H9 (cell line): ENCODE results near the gene GPR137. TPM values are rescaled to one million over a fixed set of nuclear protein-coding genes. Genes with fewer than 3 reads are reported as not detected.
A peak's percentile ranks its signal among the peaks of the same experiment; 100 is the strongest.

ENCODE experiments used
- DNase-seq: peaks from one replicate; pipeline ENCODE4 v3.0.0-alpha.2; 2017
- H2AFZ ChIP-seq: one replicate; pipeline ENCODE4 v1.6.1; 2013; ENCODE audit warnings: mild to moderate bottlenecking, low read length, control low read depth, moderate library complexity
- H2AK5ac ChIP-seq: 2 replicates; pipeline ENCODE4 v1.6.1; 2013; ENCODE audit warnings: low read length, control low read depth, mixed read lengths; ENCODE audit not compliant: insufficient read length
- H2BK120ac ChIP-seq: one replicate; pipeline ENCODE4 v1.6.1; 2013; ENCODE audit warnings: low read depth, mild to moderate bottlenecking, low read length, control low read depth, inconsistent platforms; ENCODE audit not compliant: poor library complexity, severe bottlenecking
- H2BK12ac ChIP-seq: 2 replicates; pipeline ENCODE4 v1.6.1; 2013; ENCODE audit warnings: low read length, control low read depth, mixed read lengths, low read depth; ENCODE audit not compliant: insufficient read length
- H2BK15ac ChIP-seq: 2 replicates; pipeline ENCODE4 v1.6.1; 2013; ENCODE audit warnings: low read depth, low read length, control low read depth
- H2BK20ac ChIP-seq: one replicate; pipeline ENCODE4 v1.6.1; 2013; ENCODE audit warnings: low read depth, mild to moderate bottlenecking, low read length, control low read depth, inconsistent platforms; ENCODE audit not compliant: poor library complexity, severe bottlenecking
- H2BK5ac ChIP-seq: 2 replicates; pipeline ENCODE4 v1.6.1; 2013; ENCODE audit warnings: low read length, control low read depth, mixed read lengths; ENCODE audit not compliant: insufficient read length
- H3K14ac ChIP-seq: 2 replicates; pipeline ENCODE4 v1.6.1; 2013; ENCODE audit warnings: low read length, control low read depth; ENCODE audit not compliant: insufficient read depth
- H3K18ac ChIP-seq: 2 replicates; pipeline ENCODE4 v1.6.1; 2013; ENCODE audit warnings: low read depth, mild to moderate bottlenecking, mixed read lengths, low read length, control low read depth; ENCODE audit not compliant: insufficient read length
- H3K23ac ChIP-seq: 2 replicates; pipeline ENCODE4 v1.6.1; 2013; ENCODE audit warnings: low read length, control low read depth, mixed read lengths, low read depth; ENCODE audit not compliant: insufficient read length
- H3K23me2 ChIP-seq: 2 replicates; pipeline ENCODE4 v1.6.1; 2013; ENCODE audit warnings: low read depth, mild to moderate bottlenecking, mixed read lengths, low read length, control low read depth; ENCODE audit not compliant: insufficient read length, poor library complexity, severe bottlenecking
- H3K27ac ChIP-seq: 2 replicates; pipeline ENCODE4 v1.5.1; 2013; ENCODE audit warnings: low read length, control low read depth, mixed read lengths, low read depth; ENCODE audit not compliant: insufficient read length
- H3K27me3 ChIP-seq: 2 replicates; pipeline ENCODE4 v1.6.1; 2013; ENCODE audit warnings: low read length, control low read depth, inconsistent platforms; ENCODE audit not compliant: insufficient read depth
- H3K4ac ChIP-seq: 2 replicates; pipeline ENCODE4 v1.6.1; 2013; ENCODE audit warnings: low read depth, mild to moderate bottlenecking, control low read depth, inconsistent platforms, low read length, moderate library complexity
- H3K4me1 ChIP-seq: 2 replicates; pipeline ENCODE4 v1.6.1; 2013; ENCODE audit warnings: low read length, control low read depth, inconsistent platforms; ENCODE audit not compliant: insufficient read depth
- H3K4me2 ChIP-seq: 2 replicates; pipeline ENCODE4 v1.6.1; 2013; ENCODE audit warnings: low read length, control low read depth, mixed read lengths; ENCODE audit not compliant: insufficient read length, insufficient read depth
- H3K56ac ChIP-seq: 2 replicates; pipeline ENCODE4 v1.6.1; 2013; ENCODE audit warnings: low read depth, mild to moderate bottlenecking, mixed read lengths, low read length, control low read depth; ENCODE audit not compliant: insufficient read length
- H3K79me1 ChIP-seq: 2 replicates; pipeline ENCODE4 v1.6.1; 2013; ENCODE audit warnings: low read depth, mild to moderate bottlenecking, moderate library complexity, low read length, control low read depth, inconsistent platforms; ENCODE audit not compliant: insufficient read depth, poor library complexity, severe bottlenecking
- H3K79me2 ChIP-seq: 2 replicates; pipeline ENCODE4 v1.6.1; 2013; ENCODE audit warnings: low read length, control low read depth, inconsistent platforms; ENCODE audit not compliant: insufficient read depth
- H3K9ac ChIP-seq: 2 replicates; pipeline ENCODE4 v1.6.1; 2013; ENCODE audit warnings: low read length, control low read depth, mixed read lengths; ENCODE audit not compliant: insufficient read length; ENCODE audit errors: extremely low read depth
- H3K9me3 ChIP-seq: one replicate; pipeline ENCODE4 v1.6.1; 2013; ENCODE audit warnings: low read depth, low read length, inconsistent platforms; ENCODE audit not compliant: control insufficient read depth
- H3T11ph ChIP-seq: one replicate; pipeline ENCODE4 v1.6.1; 2013; ENCODE audit warnings: mild to moderate bottlenecking, low read length, control low read depth, inconsistent platforms
- H4K20me1 ChIP-seq: one replicate; pipeline ENCODE4 v1.6.1; 2013; ENCODE audit not compliant: control insufficient read depth, insufficient read length, insufficient read depth
- H4K5ac ChIP-seq: 2 replicates; pipeline ENCODE4 v1.6.1; 2013; ENCODE audit warnings: low read depth, mild to moderate bottlenecking, mixed read lengths, low read length, control low read depth; ENCODE audit not compliant: insufficient read length
- H4K8ac ChIP-seq: replicated peaks from 2 replicates; pipeline ENCODE4 v1.6.1; 2013; ENCODE audit warnings: low read length, control low read depth, mixed read lengths, low read depth; ENCODE audit not compliant: insufficient read length
- H4K91ac ChIP-seq: 2 replicates; pipeline ENCODE4 v1.6.1; 2013; ENCODE audit warnings: low read depth, mild to moderate bottlenecking, moderate library complexity, mixed read lengths, low read length, control low read depth; ENCODE audit not compliant: insufficient read length
- H3K27ac Mint-ChIP-seq, 3 experiments: 2 replicates in 2 of 3; 3 replicates in 1 of 3; pipeline ENCODE4 v1.8.0; 2020 to 2021; ENCODE audit warnings: mixed read lengths in 3 of 3, mild to moderate bottlenecking in 1 of 3, moderate library complexity in 1 of 3
- H3K27me3 Mint-ChIP-seq: 2 replicates; pipeline ENCODE4 v1.8.0; 2021; ENCODE audit warnings: low read depth, mild to moderate bottlenecking, moderate library complexity, mixed read lengths
- H3K36me3 Mint-ChIP-seq, 3 experiments: 2 replicates in 2 of 3; 3 replicates in 1 of 3; pipeline ENCODE4 v1.8.0; 2020 to 2021; ENCODE audit warnings: low read depth in 3 of 3, mixed read lengths in 3 of 3; ENCODE audit not compliant: insufficient read depth in 1 of 3
- H3K4me1 Mint-ChIP-seq, 2 experiments: 2 replicates each; pipeline ENCODE4 v1.8.0; 2020; ENCODE audit warnings: mixed read lengths in 2 of 2
- H3K4me3 Mint-ChIP-seq, 2 experiments: 2 replicates in 1 of 2; 3 replicates in 1 of 2; pipeline ENCODE4 v1.8.0; 2020 to 2021; ENCODE audit warnings: mild to moderate bottlenecking in 2 of 2, mixed read lengths in 2 of 2, moderate library complexity in 1 of 2
- H3K9me3 Mint-ChIP-seq, 2 experiments: 2 replicates in 1 of 2; 3 replicates in 1 of 2; pipeline ENCODE4 v1.8.0; 2020; ENCODE audit warnings: mild to moderate bottlenecking in 2 of 2, mixed read lengths in 2 of 2, moderate library complexity in 1 of 2
- CTCF ChIP-seq: fragments of 200-600 bp; sonication (generic); conservative IDR thresholded peaks from 3 replicates; pipeline ENCODE4 v1.8.0; 2021; ENCODE audit warnings: antibody characterized with exemption, mild to moderate bottlenecking
- WGBS: extraction: QIAGEN DNeasy Blood & Tissue Kit; methylation state at CpG from one replicate; pipeline ENCODE4 v1.1.7; 2013; ENCODE audit warnings: missing lambda C conversion rate, low lambda C conversion rate, mixed read lengths; ENCODE audit not compliant: insufficient read length; ENCODE audit errors: extremely low coverage; 5-methylcytosine and 5-hydroxymethylcytosine counted together
- total RNA-seq: library from RNA; stranded (reverse); gene quantifications from 2 replicates; pipeline ENCODE4 v1.2.1, GENCODE V29; 2021

The GPR137 gene
- total RNA-seq, 1 experiment from 2014 or later = 39.6 TPM

DNA sequence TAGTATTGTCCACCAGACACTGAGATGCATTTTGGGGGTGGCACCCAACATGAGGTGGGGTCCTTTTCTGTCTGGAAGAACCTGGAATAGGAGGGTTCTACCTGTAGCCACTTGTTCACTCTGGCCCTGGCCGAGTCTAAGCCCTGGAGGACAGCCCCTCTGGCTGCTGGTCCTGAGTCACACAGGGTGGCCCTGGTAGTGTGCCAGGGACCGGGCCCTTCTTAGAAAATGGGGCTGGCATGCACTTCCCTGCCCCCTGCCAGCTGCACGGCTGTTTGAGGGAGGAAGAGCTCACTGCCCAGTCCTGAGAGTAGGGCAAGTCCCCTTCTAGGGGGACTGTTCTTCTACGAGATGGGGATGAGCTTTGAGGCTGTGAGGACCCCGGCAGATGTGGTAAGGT is 32.2 kb upstream of the GPR137 start:
- no peak overlapping the region for H3T11ph ChIP-seq
- H3K79me2 ChIP-seq = no peaks in the 10 kb centered on the region; the same call in 1 of the 2 replicates
- H3K23me2 ChIP-seq = peaks cover 16% of the 10 kb centered on the region
- H3K27ac ChIP-seq = no peak overlapping the region
- no peak overlapping the region for H2BK5ac ChIP-seq
- no peak overlapping the region for H3K56ac ChIP-seq
- Mint-ChIP-seq H3K9me3 (no peaks in the 10 kb centered on the region), H3K4me3 (peak overlapping the region; percentile 85 to 98; a peak in 4 of 5 replicates), H3K36me3 (peaks cover 24 to 44% (median 37%) of the 10 kb centered on the region in 3 experiments; a peak in 6 of 7 replicates), H3K27me3 (no peaks in the 10 kb centered on the region), H3K4me1 (peaks cover 26 to 36% of the 10 kb centered on the region in 2 experiments), H3K27ac (peak overlapping the region; percentile 34 to 86 (median 76); a peak in 3 of 7 replicates)
- DNase-seq = no peak
- H4K91ac ChIP-seq = no peak overlapping the region
- H3K27me3 ChIP-seq = no peaks in the 10 kb centered on the region
- H4K20me1 ChIP-seq = no peaks in the 10 kb centered on the region
- H3K23ac ChIP-seq = no peak overlapping the region
- H3K9me3 ChIP-seq = no peaks in the 10 kb centered on the region
- H2BK12ac ChIP-seq = no peak overlapping the region
- H2AFZ ChIP-seq = no peak overlapping the region
- no peak for TF ChIP-seq CTCF
- H2BK120ac ChIP-seq = no peak overlapping the region
- H3K9ac ChIP-seq = no peak overlapping the region
- H3K14ac ChIP-seq = no peak overlapping the region
- peaks cover 3% of the 10 kb centered on the region for H3K79me1 ChIP-seq
- no peak overlapping the region for H3K18ac ChIP-seq
- H2AK5ac ChIP-seq = no peak overlapping the region
- no peak overlapping the region for H4K8ac ChIP-seq
- no peak overlapping the region for H3K4ac ChIP-seq
- WGBS = no CpG with 5 or more reads among the region's 5 CpGs
- no peak overlapping the region for H2BK20ac ChIP-seq
- H4K5ac ChIP-seq = no peak overlapping the region
- H2BK15ac ChIP-seq = no peak overlapping the region
- peaks cover 9% of the 10 kb centered on the region; the same call in 1 of the 2 replicates for H3K4me1 ChIP-seq
- peak overlapping the region; percentile 19 for H3K4me2 ChIP-seq
